Measurements from ENCODE around the gene NR2F2.

NR2F2 gene

DNA sequence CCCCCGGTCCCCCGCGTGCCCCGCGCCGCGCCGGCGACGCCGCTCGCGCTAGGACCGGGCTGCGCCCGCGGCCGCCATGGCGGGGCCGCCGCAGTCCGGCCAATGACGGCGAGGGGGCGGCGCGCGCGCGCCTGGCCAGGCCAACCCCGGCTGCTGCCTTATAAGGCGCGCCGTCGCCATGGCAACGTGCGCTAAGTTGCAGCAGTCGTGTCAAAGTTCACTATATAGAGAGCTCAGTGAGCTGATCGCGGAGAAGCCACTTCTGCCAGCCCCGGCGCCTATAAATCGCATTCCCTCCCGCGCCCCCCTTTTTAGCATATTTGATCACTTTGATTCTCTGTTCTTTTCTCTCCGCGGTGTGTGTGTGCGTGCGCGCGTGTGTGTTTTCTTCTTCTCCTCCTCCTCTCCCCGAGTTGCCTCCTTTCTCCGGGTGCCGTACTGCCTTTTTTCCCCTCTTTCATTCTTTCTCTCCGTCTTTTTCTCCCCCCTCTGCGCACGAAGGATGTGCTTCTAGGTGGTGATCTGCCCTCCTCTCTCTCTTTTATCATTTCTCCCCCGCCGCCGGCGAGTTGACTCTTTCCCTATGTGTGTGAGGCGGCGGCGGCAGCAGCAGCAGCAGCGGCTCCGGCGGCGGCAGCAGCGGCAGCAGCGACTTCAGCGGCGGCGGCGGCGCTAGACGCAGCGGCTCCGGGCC, at the start of gene NR2F2:
Gene NR2F2 (plus strand): TSS at position 251 of the 694 bp plus-strand sequence. CDS start 1,406 bp downstream, outside the sequence.
- no peak for DNase-seq (ENCODE audit: low read depth)

GRCh38 chr15:96285305-96285704, 45.2 kb upstream of the NR2F2 start:
- no peak for DNase-seq (ENCODE audit: low read depth)

- no peak for DNase-seq (ENCODE audit: low read depth)
Observed at GRCh38 chr15:96285729-96286254, 44.7 kb upstream of the NR2F2 start.

GRCh38 chr15:96290679-96291078, 39.8 kb upstream of the NR2F2 start:
- no peak for DNase-seq (ENCODE audit: low read depth)

DNA sequence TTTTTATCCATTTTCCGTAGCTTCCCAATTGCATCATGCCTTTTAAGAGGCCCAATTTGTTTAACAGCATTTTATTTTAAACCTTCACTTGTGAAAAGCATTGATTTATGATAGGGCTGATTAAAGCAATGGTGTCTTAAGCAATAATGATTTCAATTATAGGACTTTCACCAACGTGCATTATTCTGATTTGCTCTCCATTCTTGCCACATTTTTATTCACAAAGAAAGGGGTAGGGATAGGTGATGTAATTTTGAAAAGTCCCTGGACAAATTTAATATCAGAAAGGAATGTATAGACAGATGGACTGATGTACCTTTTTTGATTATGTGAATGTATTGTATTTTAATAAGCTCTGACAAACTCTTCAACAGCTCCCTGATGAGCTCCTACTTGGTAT, 37.9 kb upstream of the NR2F2 start:
- DNase-seq (ENCODE audit: low read depth), result no peak

DNA sequence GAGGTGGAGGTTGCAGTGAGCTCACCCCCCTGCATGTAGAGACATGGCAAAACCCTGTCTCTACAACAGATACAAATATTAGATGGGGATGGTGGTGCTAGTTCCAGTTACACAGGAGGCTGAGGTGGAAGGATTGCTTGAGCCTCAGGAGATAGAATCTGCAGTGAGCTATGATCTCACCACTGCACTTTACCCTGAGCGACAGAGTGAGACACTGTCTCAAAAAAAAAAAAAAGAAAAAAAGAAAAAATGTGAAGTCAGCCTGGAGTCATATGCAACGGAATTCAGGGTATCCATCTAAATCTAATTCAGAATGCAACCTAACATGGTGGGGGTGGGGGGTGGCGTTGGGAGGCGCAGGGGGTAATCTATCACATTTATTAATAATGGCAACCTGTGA, 37.1 kb upstream of the NR2F2 start:
- no peak for DNase-seq (ENCODE audit: low read depth)

DNA sequence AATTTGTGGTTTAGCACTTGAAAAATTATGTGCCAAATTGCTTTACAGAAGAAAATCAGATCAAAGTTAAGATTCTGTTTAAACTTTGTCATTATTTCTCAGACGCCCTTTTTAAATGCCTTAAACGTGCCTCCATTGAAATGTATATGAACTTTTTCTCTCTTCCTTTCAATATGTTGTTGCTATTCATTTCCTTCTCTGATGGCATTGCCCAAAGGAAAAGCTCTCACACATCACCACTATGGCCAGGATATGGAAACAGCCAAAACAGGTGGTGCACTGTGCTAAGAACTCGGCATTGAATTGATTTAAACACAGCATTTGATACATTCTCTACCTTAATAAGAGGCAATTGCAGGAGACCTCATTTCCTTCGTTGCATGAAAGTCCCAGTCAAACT, 35.7 kb upstream of the NR2F2 start:
- DNase-seq (ENCODE audit: low read depth), result no peak

GRCh38 chr15:96296264-96296663, 34.2 kb upstream of the NR2F2 start:
- DNase-seq (ENCODE audit: low read depth), result no peak

GRCh38 chr15:96297783-96298182, 32.7 kb upstream of the NR2F2 start:
- DNase-seq (ENCODE audit: low read depth), result no peak

DNA sequence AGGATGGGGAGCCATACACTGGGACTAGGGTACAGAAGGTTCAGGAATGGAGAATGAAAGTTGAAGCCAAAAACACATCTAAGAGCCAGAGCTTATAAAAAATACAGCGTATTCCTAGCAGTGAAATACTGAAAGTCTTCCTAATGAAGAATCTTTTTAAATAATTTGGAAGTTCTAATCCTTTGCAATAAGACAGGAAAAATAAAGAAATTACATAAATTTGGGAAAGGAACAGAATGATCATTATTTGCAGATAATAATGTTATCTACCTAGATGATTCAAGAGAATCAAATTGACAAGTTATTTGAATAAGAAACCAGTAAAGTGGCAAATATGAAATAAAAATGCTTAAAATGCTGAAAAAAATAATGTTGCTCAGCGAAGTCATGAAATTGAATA, 32.3 kb upstream of the NR2F2 start:
- no peak for DNase-seq (ENCODE audit: low read depth)

DNA sequence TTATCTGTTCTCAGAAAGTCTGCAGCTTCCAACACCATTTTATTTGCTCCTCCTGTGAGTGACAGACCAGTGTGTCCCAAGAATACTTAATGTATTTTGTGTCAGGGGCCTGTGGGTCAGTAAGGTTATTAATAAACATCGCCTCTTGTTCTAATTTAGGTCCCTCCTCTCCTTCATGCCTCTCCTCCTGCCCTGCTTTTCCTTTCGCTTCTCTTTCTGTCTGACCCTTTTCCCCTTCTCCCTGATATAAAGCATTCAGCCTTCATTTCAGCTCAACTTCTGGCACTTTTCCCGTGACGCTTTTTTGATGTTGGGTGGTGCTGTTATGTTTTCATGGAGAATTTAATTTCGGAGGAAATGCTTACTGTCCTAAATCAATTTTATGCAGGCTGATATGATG, 29.7 kb upstream of the NR2F2 start:
- DNase-seq (ENCODE audit: low read depth), result no peak

DNA sequence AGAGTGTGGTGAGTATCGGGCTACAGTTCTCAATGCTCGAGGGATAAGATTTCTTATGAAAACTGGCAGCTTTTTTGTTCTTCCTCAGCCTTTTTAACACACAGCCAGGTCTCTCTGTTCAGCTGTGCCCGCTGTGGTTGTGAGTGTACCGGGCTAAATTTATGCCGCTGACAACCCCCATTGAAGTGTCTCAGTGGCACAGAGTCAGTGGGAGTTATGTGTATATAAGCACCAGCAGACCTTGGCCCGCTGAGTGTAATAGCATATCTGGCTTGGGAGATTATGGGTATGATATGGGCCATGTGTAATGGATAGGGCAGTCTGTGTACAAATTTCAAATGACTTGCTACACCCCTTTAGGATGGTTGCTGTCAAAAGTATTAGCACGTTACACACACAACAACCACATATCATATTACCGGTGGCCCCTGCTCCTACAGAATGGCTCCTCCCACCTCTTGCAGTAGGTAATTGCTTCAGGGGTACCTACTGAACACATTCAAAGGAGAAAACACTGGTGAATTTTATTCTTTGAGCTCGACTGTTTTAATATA, 26.9 kb upstream of the NR2F2 start:
- DNase-seq (ENCODE audit: low read depth), result no peak

- DNase-seq (ENCODE audit: low read depth), result no peak
Observed at GRCh38 chr15:96304839-96305238, 25.7 kb upstream of the NR2F2 start.

- no peak for DNase-seq (ENCODE audit: low read depth)
Observed at GRCh38 chr15:96306321-96306720, 24.2 kb upstream of the NR2F2 start.

DNA sequence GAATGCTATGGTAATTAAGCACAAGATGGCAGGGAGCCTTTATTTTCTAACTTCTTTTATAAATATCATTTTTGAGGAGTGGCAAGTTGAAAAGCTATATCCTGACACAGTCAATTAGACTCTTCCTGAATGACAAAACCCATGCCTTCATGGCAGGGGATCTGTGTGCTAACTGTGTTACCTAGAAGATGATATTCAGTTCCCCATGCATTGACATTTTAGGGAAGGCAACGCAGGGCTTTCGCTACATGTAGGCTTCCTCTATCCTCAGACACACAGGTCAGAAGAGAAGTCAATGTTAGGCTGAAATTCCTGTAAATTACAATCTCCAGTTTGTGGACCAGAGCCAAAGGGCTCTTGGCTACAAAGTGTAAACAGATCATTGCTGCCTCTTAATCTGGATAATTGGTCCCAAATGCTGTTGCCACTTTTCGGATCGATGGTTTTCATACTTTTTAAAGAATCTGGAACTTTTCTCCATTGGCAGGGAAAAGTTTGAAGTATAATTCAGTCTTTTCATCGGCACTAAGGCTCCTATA, 22.6 kb upstream of the NR2F2 start:
- no peak for DNase-seq (ENCODE audit: low read depth)

GRCh38 chr15:96309143-96309660, 21.3 kb upstream of the NR2F2 start:
- DNase-seq (ENCODE audit: low read depth), result no peak

GRCh38 chr15:96311256-96311955, 19.1 kb upstream of the NR2F2 start:
- no peak for DNase-seq (ENCODE audit: low read depth)

DNA sequence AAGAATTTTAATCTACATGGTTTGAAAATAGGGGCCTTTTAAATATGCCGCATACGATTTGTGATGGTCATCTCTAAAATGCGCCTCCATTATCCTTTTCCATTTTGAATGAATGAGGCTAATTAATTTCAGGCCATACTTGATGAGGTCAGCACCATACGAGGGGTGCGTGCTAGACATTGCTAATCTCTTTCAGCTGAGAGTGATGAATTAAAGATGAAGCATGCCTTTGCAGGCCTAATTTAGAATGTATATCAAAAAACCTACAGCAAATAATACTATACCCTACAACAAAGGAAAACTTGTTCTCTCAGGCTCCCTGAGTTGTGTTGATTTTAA, 18.6 kb upstream of the NR2F2 start:
- DNase-seq (ENCODE audit: low read depth), result no peak

GRCh38 chr15:96312641-96313335, 17.7 kb upstream of the NR2F2 start:
- DNase-seq (ENCODE audit: low read depth), result no peak

- no peak for DNase-seq (ENCODE audit: low read depth)
Observed at GRCh38 chr15:96314518-96314917, 16.0 kb upstream of the NR2F2 start.

- no peak for DNase-seq (ENCODE audit: low read depth)
Observed at GRCh38 chr15:96314963-96315362, 15.5 kb upstream of the NR2F2 start.

GRCh38 chr15:96316953-96317629, 13.4 kb upstream of the NR2F2 start:
- no peak for DNase-seq (ENCODE audit: low read depth)

All from activated T-helper 9 cell treated with anti-CD3 and anti-CD28 coated beads, Interleukin-2, amount 50 U/mL, for 16 hours (primary cell).